Effector memory CD8-positive, alpha-beta T cell (primary cell): ENCODE measurements around the gene HOXD12.

ENCODE experiments used
- ATAC-seq: fragments of 150-1000 bp; cut with Tn5 transposase; replicated peaks from 2 replicates; pipeline ENCODE4 v1.10.0; 2021; ENCODE audit warnings: mild to moderate bottlenecking, moderate library complexity
- DNase-seq, 3 experiments: peaks; one replicate each; pipeline ENCODE4 v3.0.0; 2021
- H3K27ac Mint-ChIP-seq, 2 donors: one replicate each; pipeline ENCODE4 v1.8.0; 2022; ENCODE audit warnings: mild to moderate bottlenecking in 2 of 2, mixed read lengths in 2 of 2, moderate library complexity in 2 of 2
- H3K27me3 Mint-ChIP-seq, 2 donors: one replicate each; pipeline ENCODE4 v1.8.0; 2022; ENCODE audit warnings: mixed read lengths in 2 of 2
- H3K36me3 Mint-ChIP-seq: one replicate; pipeline ENCODE4 v1.8.0; 2022; ENCODE audit warnings: mild to moderate bottlenecking, moderate library complexity, mixed read lengths; ENCODE audit not compliant: insufficient read depth
- H3K4me1 Mint-ChIP-seq, 2 donors: one replicate each; pipeline ENCODE4 v1.8.0; 2022; ENCODE audit warnings: low read depth in 2 of 2, mixed read lengths in 2 of 2
- H3K4me3 Mint-ChIP-seq, 2 donors: one replicate each; pipeline ENCODE4 v1.8.0; 2022; ENCODE audit warnings: mild to moderate bottlenecking in 2 of 2, mixed read lengths in 2 of 2, moderate library complexity in 2 of 2
- H3K9me3 Mint-ChIP-seq, 2 donors: one replicate each; pipeline ENCODE4 v1.8.0; 2022; ENCODE audit warnings: mixed read lengths in 2 of 2

Gene HOXD12

DNA sequence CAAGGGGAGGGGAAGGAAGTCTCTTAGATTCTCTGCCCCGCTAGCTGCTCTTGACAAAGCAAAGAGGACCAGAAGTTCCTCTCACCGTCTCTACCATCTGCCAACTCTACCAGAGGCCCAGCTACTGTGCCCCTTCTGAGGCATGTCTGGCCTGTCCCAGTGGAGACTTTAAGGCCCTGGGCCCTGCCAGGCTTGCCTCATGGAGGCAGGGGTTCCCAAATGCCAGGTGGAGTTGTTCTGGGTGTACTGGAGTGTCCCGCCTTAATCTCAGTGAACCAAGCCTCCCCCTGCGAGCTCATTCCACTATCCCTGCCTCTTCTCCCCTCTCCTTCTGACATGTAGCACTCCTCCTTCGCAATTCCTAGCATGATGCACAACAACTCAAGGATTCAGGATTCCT lies 2.2 kb downstream of the HOXD12 start:
- peaks cover 42% of the 10 kb centered on the region for H3K36me3 Mint-ChIP-seq
- H3K4me3 Mint-ChIP-seq = no peak overlapping the region
- H3K27ac Mint-ChIP-seq = no peak overlapping the region
- H3K4me1 Mint-ChIP-seq = peaks cover 17 to 33% of the 10 kb centered on the region in 2 donors
- no peaks in the 10 kb centered on the region for H3K9me3 Mint-ChIP-seq
- DNase-seq (no peak), ATAC-seq (no peak)
- peaks cover 91 to 100% of the 10 kb centered on the region in 2 donors for H3K27me3 Mint-ChIP-seq

GRCh38 chr2:176102309-176102866 lies 2.8 kb downstream of the HOXD12 start:
- ATAC-seq = no peak
- peaks cover 38% of the 10 kb centered on the region for H3K36me3 Mint-ChIP-seq
- DNase-seq = no peak
- no peaks in the 10 kb centered on the region for H3K9me3 Mint-ChIP-seq
- no peak overlapping the region for H3K4me3 Mint-ChIP-seq
- no peak overlapping the region for H3K27ac Mint-ChIP-seq
- peaks cover 86 to 99% of the 10 kb centered on the region in 2 donors for H3K27me3 Mint-ChIP-seq
- H3K4me1 Mint-ChIP-seq = peaks cover 13 to 29% of the 10 kb centered on the region in 2 donors

GRCh38 chr2:176103194-176103593 lies 3.6 kb downstream of the HOXD12 start:
- ATAC-seq (no peak), DNase-seq (no peak)
- Mint-ChIP-seq H3K4me3 (no peak overlapping the region), H3K27ac (no peak overlapping the region), H3K4me1 (peaks cover 6 to 23% of the 10 kb centered on the region in 2 donors), H3K27me3 (peaks cover 78 to 91% of the 10 kb centered on the region in 2 donors), H3K9me3 (no peaks in the 10 kb centered on the region), H3K36me3 (peaks cover 39% of the 10 kb centered on the region)

DNA sequence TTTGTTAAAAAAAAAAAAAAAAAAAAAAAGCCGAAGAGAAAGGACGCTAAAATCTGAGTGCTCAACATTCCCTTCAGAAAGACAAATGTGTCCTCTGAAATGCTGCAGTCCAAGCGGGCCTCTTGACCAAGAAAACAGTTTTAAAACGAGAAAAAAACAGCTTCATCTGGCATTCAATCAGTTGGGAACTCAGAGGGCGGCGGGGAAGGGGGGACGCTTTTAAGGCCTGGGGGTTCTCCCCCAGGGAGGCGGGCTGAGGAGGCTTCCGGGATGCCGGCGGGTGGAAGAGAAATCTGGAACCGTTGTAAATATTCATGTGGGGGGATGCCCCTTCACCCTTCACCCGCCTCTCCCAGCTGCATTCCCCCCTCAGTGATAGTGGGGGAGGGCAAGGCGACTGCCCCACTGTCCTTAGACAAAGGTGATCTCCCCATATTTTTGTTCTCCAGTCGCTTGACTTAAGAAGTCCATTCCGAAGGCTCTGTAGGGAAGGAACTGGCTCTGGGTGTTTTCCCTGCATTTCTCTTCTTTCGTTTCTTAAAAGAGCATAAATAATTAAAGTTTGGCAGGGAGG lies 4.2 kb downstream of the HOXD12 start:
- Mint-ChIP-seq H3K9me3 (no peaks in the 10 kb centered on the region), H3K36me3 (peaks cover 43% of the 10 kb centered on the region), H3K27ac (peak overlapping the region in 1 of 2 donors; percentile 85), H3K27me3 (peaks cover 77 to 90% of the 10 kb centered on the region in 2 donors), H3K4me3 (no peak overlapping the region), H3K4me1 (peaks cover 9 to 23% of the 10 kb centered on the region in 2 donors)
- DNase-seq (no peak), ATAC-seq (no peak)

DNA sequence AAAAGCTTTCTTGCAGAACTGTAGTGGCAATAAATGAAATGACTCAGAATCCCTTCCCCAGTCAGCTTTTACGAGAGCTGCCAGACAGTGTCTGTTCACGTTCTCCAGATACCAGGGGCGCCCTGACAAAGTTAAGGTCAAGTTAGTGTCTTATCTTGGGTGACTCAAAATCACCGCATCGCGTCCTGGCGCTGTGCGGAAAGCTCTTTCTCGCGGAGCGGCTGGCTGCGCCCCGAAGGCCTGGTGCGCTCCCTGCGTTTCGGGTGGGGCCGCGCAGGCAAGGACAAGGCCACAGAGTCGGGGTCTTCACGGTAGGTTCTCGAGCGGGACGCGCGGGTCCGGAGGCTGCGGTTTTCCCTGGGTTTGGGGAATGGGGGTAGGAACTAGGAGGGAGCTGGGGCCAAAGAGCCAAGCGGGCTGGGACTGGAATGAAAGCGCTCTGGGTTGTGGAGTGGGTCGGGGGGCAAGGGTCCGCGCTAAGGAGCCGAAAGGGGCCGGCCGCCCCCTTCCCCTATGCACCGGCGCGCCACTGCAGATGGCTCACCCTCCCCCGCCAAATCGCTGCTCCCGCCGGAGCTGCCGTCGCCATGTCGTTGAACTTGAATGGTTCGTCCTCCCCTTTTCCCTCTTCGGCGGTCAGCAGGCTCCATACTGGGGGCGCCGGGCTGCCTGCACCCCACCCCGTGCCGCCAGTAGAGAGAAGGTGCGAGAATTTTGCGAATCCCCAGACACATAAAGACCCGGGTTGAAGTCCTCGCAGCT lies 4.9 kb downstream of the HOXD12 start:
- Mint-ChIP-seq H3K4me3 (peak overlapping the region in 1 of 2 donors; percentile 59), H3K27ac (peak overlapping the region in 1 of 2 donors; percentile 85), H3K4me1 (peaks cover 13 to 23% of the 10 kb centered on the region in 2 donors), H3K27me3 (peaks cover 77 to 90% of the 10 kb centered on the region in 2 donors), H3K9me3 (no peaks in the 10 kb centered on the region), H3K36me3 (peaks cover 44% of the 10 kb centered on the region)
- no peak for ATAC-seq
- no peak for DNase-seq

DNA sequence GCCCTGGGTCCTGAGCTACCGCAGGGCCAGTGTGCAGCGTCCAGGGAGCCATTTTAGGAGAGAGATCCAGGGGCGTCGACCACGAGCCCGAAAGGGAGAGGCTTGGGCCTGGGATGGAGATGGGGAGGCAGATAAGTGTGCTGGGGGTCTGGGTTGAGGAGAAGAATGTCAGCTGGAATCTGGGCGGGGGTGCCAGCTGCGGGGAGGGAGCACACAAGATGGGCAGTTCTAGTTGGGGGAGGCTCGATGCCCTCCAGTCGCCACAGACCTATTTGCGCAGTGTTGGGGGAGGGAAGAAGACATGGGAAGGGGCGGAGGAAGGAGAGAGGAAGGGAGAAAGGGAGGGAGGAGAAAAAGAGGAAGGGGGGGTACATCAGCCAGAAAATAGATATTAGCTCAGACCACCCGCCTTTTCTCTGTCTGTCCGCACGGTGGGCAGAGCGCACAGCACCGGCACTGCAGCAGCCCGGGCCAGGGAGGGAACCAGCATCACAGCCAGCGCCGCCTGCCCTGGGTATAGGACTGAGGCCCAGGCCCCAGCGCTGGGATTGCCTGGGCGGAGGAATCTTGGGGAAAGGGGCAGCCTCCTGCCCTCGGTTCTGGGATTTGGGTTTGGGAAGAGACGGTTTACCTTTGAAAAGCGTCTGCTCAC lies 5.6 kb downstream of the HOXD12 start:
- Mint-ChIP-seq H3K4me3 (peak overlapping the region in 1 of 2 donors; percentile 59), H3K36me3 (peaks cover 46% of the 10 kb centered on the region), H3K9me3 (no peaks in the 10 kb centered on the region), H3K4me1 (peaks cover 14 to 23% of the 10 kb centered on the region in 2 donors), H3K27ac (peak overlapping the region in 1 of 2 donors; percentile 85), H3K27me3 (peaks cover 79 to 90% of the 10 kb centered on the region in 2 donors)
- no peak for DNase-seq
- ATAC-seq = no peak

DNA sequence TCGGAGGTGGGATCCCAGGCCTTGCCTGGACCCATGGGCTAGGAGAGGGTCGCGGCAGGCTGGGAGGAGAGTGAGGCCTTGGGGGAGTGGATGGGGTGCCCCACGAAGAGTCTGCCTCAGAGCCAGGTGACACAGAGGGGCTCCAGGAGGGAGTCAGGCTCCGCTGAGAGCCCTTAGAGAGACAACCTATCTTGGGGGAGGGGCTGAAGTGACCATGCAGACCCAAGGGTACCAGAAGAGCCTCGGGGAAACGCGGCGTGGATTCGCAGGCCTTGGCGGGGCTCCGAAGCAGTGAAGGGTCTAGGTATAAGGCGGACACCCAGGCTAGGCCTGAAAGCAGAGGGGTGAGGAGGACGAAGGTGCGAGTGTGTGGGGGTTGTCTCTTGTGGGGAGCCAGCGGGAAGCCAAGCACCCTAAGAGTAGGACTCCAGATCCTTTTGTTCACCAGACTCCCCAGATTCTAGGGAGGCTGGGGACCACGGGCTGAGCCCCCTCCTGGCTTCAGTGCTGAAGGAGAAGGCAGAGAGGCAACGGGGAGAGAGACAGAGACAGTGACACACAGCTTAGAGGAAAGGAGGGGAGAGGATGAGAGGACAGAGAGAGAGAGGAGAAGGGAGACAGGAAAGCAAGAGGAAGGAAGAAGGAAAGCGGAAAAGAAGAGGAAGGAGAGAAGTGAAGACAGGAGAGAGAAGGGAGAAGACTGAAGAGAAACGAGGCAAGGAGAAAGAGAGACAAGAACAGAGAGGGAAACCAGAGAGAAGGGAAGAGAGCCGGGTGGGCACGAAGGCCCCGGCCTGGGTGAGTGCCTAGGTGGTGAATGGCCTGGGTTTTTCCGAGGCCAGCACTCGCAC lies 6.4 kb downstream of the HOXD12 start:
- H3K4me1 Mint-ChIP-seq = peaks cover 14 to 23% of the 10 kb centered on the region in 2 donors
- DNase-seq = no peak
- H3K4me3 Mint-ChIP-seq = peak overlapping the region; percentile 21 to 45
- H3K36me3 Mint-ChIP-seq = peaks cover 40% of the 10 kb centered on the region
- H3K27ac Mint-ChIP-seq = no peak overlapping the region
- H3K27me3 Mint-ChIP-seq = peaks cover 80 to 90% of the 10 kb centered on the region in 2 donors
- no peaks in the 10 kb centered on the region for H3K9me3 Mint-ChIP-seq
- no peak for ATAC-seq

- no peaks in the 10 kb centered on the region for H3K9me3 Mint-ChIP-seq
- H3K4me1 Mint-ChIP-seq = peaks cover 14 to 27% of the 10 kb centered on the region in 2 donors
- peaks cover 47% of the 10 kb centered on the region for H3K36me3 Mint-ChIP-seq
- peak; percentile 21 for ATAC-seq
- no peak within 1 kb of the TSS for H3K27ac Mint-ChIP-seq
- H3K27me3 Mint-ChIP-seq = peaks cover 81 to 90% of the 10 kb centered on the region in 2 donors
- H3K4me3 Mint-ChIP-seq = peak within 1 kb of the TSS; percentile 44 to 45
- DNase-seq = no peak
These were observed 7.3 kb downstream of the HOXD12 start, which contains the start of gene HOXD11 for GRCh38 chr2:176106581-176107539. TSS of gene HOXD11 (plus strand) at chr2:176107280. CDS start at chr2:176107356, 76 bp downstream.

DNA sequence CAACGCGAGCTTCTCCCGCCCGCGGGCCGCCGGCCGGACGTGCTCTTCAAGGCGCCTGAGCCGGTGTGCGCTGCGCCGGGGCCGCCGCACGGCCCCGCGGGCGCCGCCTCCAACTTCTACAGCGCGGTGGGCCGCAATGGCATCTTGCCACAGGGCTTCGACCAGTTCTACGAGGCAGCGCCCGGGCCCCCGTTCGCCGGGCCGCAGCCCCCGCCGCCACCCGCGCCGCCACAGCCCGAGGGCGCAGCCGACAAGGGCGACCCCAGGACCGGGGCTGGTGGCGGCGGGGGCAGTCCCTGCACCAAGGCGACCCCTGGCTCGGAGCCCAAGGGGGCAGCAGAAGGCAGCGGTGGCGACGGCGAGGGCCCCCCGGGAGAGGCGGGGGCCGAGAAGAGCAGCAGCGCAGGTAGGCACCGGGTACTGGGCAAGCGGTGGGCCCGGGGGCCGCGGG lies 8.2 kb downstream of the HOXD12 start:
- Mint-ChIP-seq H3K4me3 (no peak overlapping the region), H3K9me3 (no peaks in the 10 kb centered on the region), H3K27ac (no peak overlapping the region), H3K27me3 (peaks cover 81 to 90% of the 10 kb centered on the region in 2 donors), H3K4me1 (peaks cover 14 to 27% of the 10 kb centered on the region in 2 donors), H3K36me3 (peaks cover 56% of the 10 kb centered on the region)
- ATAC-seq (no peak), DNase-seq (no peak)

GRCh38 chr2:176109192-176109901 lies 9.8 kb downstream of the HOXD12 start:
- Mint-ChIP-seq H3K4me1 (peaks cover 14 to 22% of the 10 kb centered on the region in 2 donors), H3K27ac (peak overlapping the region in 1 of 2 donors; percentile 51), H3K9me3 (no peaks in the 10 kb centered on the region), H3K4me3 (peak overlapping the region in 1 of 2 donors; percentile 44), H3K36me3 (peaks cover 52% of the 10 kb centered on the region), H3K27me3 (peaks cover 79 to 90% of the 10 kb centered on the region in 2 donors)
- DNase-seq (no peak), ATAC-seq (no peak)

GRCh38 chr2:176109946-176110345 lies 10.4 kb downstream of the HOXD12 start:
- peaks cover 46% of the 10 kb centered on the region for H3K36me3 Mint-ChIP-seq
- H3K9me3 Mint-ChIP-seq = no peaks in the 10 kb centered on the region
- no peak overlapping the region for H3K4me3 Mint-ChIP-seq
- DNase-seq (no peak), ATAC-seq (no peak)
- peaks cover 14 to 18% of the 10 kb centered on the region in 2 donors for H3K4me1 Mint-ChIP-seq
- H3K27me3 Mint-ChIP-seq = peaks cover 76 to 90% of the 10 kb centered on the region in 2 donors
- peak overlapping the region in 1 of 2 donors; percentile 51 for H3K27ac Mint-ChIP-seq
